OCI-M2 (cell line): ENCODE data around the gene TUBB2A.
"Not testable (repeated sequence)": the region's sequence is repeated elsewhere in the genome, so short reads cannot be mapped to it uniquely, and the experiment has no call there.

Experiments used
- DNase-seq: peaks from one replicate; lab custom pipeline; 2025; ENCODE audit not compliant: unreplicated experiment; lab: John Stamatoyannopoulos, UW

TUBB2A gene

DNA sequence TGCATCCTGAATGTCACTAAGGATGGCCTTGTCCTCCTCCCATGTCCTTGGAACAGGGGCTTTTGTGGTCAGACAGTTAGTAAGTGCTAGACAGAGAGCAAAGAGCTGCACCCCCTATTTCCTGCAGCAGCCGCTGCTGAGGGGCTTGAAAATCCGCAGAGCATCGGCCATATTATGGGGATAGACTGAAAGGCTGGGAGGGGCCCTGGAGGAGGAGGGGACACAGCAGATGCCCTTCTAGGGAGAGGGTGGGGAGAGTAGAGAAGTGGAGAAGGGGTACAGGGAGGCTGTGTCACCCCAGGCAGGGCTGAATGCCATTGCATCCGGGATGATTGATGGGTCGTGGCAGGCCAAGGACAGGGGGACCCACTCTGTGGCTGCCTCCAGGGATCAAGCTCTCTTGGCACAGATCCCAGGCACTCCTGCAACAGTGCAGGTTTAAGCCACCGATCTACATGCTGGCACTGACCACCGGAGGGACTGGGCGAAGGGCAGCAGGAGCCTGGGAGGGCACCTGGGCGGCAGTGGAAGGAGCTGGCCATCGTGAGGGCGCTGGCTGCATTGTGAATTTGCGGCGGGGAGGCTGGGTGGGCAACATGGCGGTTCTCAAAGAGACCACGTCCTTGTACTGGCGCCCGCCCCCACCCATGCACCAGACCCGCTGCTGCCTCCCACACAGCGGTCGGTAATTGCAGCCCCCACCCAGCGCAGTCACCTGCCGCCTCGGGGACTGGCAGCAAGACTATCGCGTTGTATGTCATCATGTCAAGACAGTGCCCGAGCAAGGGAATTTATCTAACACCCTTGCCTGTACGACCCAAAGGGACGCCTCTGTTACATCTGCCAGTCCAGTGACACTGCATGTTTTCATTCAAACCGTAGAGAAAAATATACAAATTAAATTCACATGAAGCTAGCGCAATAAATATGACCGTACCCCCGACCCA lies 887 bp downstream of the TUBB2A start:
- not testable (repeated sequence) for DNase-seq

DNA sequence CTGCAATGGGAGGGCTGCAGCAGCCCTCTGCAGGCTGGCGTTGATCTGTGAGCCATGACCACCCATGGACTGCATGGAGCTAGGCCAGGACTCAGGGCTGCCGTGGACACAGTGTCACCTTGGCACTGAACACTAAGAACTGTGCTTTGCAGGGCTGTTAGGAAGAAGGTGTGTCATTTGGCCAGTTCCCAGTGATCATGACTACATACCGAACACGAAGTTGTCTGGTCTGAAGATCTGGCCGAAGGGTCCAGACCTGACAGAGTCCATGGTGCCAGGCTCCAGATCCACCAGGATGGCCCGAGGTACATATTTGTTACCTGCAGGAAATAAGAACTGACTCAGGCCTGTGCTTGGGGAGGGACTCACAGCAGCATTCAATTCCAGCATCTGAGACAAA lies 1.9 kb downstream of the TUBB2A start:
- not testable (repeated sequence) for DNase-seq

DNA sequence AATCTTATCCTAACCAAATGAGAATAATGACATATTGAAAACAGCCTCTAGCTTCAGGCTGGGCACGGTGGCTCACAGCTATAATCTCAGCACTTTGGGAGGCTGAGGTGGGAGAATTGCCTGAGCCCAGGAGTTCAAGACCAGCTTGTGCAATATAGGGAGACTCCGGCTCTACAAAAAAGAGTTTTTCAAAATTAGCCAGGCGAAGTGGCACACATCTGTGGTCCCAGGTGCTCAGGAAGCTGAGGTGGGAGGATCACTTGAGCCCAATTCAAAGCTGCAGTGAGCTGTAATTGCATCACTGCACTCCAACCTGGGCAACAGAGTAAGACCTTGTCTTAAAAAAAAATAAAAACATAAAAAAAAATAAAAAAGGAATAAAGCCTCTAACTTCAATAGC lies 4.7 kb downstream of the TUBB2A start:
- DNase-seq: no peak

DNA sequence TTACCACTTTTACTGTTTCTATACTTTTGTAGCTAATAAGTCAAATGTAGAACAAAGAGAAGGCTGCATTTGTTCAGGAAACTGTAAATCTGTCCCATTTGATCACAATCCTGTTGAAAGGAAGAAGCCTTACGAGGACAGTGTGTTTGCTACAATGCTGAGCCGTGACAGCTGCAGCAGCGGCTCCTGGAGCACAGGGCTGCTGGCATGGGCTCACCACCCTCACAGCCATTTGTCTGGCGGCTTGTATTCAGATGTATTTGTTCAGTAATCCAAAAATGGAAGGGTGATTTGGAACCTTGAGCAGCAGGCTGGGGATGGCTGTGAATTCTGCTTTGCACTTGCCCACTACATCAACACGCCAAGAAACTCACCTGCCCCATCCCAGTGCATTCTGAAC lies 5.7 kb downstream of the TUBB2A start:
- DNase-seq: no peak

DNA sequence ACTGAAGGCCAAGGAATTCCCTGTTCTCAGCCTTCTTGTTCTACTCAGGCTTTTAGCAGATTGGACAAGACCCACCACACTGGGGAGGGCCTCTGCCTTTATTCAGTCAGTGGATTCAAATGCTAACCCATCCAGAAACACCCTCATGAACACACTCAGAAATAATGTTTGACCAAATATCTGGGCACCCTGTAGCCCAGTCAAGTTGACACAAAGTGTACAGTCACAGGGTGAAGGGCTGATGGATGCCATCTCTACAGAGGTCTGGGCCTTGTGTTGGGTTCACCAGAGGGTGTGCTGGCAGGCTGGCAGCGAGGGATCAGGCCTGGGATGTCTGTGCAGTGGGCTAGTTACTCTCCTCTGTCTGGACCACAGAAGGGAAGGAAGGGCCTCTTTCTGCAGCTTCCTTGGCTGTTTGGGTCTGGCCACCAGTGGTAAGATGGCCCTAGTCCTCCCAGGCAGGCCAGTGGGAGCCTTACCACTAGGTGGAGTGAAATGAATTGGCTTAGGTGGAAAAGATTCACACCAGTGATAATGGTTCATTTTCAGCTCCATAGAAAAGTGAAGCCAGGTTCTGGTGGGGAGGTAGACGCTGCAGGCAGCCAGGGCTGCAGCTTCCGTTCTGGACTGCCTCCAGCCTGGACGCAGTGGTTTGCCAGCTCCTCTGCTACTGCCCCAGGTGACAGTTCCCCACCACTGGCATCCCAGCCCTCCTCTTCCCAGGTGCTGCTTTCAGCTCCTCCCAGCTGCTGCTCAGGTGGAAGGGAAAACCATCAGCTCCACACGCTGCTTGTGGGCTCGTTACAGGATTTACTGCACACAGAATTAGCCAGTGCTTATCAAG lies 9.2 kb downstream of the TUBB2A start:
- no peak for DNase-seq

DNA sequence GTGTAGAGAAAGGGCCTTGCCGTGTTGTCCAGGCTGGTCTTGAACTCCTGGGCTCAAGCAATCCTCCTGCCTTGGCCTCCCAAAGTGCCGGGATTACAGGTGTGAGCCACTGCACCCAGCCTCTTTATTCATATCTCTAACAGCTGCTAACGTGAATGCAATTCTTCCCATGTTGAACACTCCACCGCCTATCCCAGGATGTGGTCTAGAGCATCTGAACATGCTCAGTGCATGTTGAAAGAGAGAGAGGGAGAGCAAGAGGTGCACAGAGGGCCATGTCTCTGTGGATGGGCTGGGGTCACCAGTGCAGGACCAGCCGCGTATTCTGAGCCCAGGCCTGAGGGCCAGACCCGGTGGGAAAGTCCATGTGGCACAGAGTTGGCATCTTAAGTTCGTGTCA lies 12.8 kb downstream of the TUBB2A start:
- no peak for DNase-seq

DNA sequence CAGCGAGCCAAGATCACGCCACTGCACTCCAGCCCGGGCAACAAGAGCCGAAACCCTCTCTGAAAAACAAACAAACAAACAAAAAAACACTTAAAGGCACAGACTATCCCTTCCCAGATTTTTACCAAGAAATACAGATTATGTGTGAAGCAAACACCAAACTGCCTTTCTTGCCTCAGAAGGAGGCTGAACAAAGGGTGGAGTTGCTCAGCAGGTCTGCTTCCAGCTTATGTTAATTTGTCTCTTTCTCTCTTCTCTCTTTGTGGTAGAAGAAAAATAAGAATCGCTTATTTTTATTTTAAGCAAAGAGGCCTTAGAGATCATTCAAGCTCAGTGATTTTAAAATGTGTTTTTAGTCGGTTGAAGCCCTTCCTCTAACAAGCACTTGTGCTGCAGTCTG lies 14.2 kb downstream of the TUBB2A start:
- no peak for DNase-seq

DNA sequence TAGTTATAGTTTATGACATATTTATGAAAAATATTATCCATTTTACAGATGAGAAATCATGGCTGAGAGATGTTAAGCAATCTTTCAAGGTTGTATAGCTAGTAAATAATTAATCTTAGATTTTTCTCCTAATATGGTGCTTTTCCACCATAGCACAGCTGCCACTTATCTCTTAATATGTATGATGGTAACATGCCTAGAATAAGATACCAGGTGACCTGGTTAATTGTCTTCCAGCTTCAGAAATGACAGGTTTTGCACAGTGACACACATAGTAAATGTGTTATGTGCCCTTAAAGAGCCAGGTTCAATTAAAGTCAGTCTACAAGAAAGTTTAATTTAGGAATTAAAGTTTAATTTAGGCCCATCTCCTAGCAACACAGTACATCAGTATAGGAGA lies 14.8 kb downstream of the TUBB2A start:
- DNase-seq: no peak

DNA sequence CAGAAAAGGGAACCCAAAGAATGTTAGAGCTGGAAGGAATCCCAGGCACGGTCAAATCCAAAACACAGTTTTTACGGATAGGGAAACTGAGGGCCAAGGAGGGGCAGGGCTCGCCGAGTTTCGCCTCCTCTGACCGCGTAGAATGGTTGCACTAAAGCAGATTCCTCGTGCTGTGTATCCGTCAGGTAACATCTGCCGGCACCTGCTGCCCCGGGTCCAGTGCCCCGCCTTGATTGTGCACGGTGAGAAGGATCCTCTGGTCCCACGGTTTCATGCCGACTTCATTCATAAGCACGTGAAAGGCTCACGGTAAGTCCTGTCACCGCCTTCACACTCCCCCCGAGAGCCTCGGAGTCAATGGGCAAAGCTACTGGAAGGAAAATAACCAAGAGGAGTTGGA lies 17.1 kb downstream of the TUBB2A start:
- no peak for DNase-seq

DNA sequence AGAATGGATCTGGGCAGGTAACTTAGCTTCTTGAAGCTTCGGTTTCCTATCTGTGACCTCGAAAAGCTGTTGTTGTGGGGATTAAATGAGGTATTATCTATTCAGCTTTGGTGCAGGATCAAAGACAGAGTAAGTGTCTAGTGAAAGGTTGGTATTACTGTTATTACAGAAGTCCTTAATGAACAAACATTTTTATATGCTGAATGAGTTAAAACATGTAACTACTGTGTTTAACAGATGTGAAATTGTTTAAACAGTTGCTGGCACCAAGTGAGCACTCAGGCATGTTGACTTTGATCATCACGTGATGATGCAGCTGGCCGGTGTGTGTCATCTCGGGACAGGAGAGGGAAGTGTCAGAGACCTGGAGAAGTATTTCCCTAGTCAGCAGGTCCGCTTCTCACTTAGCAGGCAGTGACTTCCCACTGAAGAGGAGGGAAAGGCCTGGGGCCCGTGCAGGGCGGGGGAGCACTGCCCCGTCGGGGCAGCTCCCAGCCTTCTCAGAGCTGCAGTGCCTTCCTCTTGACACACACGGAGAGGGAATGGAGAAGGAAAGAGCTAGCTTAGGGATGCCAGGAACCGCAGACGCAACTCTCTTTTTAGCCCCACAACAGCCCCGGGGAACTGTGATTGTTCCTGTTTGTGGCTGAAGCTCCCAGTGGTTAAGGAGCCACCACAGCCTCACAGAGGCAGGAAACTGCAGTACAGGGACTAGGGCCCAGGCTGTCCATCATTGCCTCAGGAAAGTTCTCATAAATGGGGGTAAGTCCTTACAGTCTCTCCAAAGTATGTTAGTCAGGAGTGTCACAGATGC lies 18.0 kb downstream of the TUBB2A start:
- DNase-seq: no peak

DNA sequence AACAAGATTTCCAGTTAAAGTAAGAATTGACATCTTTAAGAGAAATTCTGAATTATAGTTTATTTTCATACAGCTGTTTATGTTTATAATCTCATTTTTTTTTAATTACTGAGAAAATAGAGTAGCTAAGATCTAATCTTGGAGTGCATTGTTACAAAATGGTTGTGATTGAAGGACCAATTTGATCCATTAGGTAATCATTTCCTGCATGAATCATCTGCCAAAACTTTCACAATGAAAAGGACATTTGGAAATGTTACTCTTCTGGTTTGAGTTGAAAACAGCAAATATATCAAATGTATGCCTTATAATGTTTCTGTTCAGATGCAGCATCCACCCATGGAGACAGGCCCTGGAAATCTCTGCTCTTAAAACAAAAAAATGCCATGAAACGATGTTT lies 19.0 kb downstream of the TUBB2A start:
- DNase-seq: no peak

DNA sequence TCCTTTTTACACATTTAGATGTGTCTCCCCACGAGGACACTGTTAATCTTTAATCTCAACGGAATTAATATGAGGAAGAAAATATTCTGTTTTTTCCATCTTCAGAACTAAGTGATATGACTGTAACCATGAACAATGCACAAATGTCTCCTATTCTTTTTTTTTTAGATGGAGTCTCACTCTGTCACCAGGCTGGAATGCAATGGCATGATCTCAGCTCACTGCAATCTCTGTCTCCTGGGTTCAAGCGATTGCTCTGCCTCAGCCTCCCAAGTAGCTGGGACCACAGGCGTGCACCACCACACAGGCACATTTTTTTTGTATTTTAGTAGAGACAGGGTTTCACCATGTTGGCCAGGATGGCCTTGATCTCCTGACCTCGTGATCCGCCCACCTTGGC lies 19.5 kb downstream of the TUBB2A start:
- not testable (repeated sequence) for DNase-seq

DNA sequence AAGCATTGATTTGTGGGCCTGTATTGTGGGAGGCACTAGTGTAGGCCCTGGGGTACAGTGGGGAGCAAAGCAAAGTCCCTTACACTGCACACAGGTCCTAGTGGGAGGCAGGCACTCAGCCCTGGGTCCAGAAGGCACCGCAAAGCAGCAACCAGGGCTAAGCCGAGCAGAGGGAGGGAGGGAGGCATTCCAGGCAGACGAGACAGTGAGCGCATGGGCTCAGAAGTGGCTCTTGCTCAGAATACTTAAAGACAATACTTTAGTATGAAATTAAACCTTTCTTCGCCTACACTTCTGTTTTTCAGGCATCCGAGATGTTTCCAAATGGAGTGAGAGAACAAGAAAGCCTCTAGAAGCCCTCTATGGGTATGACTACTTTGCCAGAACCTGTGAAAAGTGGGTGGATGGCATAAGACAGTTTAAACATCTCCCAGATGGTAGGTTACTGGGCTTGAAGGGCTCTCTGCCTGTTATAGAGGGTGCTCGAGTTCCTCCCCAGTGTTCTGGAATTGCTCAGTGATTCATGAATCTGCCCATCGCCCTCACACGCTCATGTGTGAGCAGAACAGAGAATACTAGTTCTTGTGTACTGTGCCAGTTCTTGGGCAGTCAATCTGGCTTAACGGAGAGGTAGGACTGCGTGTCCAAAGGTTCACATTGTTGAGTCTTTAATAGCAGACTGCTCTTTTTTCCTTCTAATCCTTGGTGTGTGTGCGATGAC lies 20.1 kb downstream of the TUBB2A start:
- DNase-seq: no peak

DNA sequence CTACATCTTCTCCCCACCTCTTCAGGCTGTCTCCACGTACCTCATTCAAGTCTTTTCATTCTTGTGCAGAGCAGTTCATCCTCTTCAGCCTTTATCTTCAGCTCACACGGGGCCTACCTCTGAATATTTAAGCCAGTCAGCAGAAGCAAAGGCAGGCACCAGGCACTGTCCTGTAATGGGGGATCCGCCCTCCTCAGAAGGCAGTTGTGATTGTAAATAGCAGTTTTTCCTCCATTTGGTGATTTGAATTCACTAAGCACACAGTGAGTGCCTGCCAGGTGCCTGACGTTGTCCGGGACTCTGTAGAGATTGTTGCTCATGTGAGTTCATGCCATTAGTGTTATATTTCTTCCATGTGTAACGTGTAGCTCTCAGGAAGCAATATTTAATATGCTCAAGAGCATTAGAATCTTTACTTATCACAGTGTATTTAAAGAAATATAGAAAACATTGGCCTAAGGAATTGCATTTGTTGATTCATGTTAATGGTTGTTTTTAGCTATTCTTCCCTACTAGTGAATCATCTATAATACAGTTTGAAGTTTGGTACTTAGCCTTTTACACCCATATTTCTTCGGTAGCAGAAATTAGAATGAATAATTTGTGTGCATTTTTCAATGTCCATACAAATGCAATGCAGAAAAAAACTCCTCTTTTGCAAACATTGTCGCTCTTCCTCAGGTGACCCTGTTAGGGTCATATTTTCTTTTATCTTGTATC lies 20.9 kb downstream of the TUBB2A start:
- no peak for DNase-seq

DNA sequence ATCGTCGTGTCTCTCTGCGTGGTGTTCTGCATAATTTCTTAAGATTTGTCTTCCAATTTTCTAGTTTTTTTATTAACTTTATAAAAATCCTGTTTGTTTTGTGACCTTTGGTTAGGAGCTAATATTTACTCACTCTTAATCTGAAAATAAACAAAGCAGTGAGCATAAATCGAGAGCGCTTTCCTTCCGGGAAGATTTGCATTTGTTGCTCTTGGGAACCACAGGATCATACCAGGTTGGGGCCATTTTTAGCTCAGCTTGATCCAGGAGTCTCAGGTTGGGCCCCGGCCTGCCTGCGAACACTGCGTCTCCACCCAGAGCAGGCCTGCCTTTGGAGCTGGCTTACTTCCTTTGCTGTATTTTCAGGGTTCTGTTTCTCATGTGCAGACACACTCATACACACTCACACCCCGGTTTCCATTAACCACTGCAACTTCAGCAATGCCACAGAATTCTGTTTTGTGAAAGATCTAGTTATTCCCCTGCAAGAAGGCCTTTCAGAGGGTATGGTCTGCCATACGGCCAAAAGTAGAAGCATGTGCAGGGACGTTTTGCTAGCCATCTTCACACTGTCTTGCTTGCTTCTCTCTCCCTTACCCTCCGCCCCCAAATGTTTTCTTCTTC lies 21.6 kb downstream of the TUBB2A start:
- no peak for DNase-seq

DNA sequence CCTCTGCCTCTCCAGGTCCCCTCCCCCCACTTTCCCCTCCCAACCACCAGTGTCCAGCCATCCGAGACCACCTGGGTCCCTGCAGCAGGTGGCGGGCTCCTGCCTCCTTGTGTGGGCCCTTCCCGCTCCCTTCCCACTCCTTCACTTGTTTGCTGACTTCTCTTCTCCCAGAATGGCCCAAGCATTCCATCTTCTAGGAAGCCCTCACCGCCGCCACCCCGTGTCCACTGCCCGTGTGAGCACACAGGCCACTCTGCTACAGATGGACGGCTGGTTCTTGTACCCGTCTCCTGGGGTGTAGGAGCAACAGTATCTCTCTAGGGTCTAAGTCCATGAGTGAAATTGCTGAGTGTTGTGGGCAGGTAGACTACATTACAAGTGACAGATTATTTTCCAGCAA lies 23.8 kb downstream of the TUBB2A start:
- DNase-seq: no peak

DNA sequence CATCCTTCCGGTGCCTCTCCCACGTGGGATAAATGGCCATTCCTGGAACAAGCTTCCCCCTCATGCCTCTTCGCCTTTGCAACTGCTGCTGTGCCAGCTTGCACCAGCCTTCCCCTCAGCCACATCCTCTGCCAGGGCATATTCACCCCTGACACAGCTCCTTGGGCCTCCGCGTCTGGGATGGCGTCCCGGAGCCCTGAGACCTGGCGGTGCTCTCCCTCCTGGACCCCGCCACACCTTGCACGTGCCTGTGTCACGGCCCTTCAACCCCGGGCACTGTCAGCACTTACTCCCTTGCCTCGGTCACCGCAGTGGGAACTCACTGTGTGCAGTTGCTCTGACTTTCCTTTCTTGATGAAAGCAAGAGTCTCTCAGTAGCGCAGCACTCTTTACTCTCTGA lies 25.6 kb downstream of the TUBB2A start:
- no peak for DNase-seq

DNA sequence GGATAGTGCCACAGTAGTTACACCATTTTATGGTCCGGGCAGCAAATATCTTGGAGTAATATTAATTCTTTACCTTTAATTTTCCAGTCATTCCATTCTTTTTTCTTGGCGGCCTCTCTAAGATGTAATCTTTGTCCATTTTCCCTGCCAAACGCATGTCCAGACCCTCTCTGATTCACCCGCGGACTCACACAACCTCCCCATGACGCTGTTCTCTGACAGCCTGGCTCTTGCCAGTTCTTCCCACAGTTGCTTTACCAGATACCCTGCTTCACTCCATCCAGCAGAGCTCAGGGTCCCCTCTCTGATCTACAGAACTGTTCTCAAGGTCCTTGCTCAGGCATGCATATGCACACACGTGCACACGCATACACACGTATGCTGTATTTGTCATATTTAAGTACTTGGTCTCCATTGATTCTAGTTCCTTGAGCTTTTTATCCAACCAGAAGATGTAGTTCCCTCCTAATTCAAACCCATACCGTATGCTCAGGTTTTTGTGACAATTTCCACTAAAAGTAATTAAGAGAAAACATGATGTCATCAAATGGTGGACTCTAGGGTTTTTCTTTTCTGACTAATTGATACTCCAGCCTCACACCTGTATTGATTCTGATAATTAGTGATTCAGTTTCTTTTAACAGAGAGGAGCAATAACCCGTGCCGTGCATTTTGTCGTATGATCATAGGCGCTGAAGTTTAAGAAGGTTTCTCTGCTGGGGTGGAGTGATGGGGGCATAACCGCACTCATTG lies 28.8 kb downstream of the TUBB2A start:
- no peak for DNase-seq

DNA sequence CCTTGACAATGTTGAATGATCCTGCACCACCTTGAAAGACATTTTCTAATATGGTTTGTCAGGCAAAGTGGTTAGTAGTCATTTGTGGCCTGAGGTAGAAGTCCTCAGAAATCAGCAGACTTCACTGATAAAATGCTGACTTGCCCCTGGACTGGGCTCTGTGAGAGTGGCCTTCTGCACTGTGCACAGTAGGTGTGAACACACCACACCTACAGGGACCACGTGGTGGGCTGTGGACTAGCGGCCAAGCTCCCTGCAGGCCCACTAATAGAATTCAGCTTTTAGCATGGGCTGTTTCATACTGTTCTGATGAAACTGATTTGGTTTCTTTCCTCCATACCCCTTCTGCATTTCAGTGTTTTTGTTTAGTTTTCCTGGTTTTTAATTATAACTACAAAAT lies 31.5 kb downstream of the TUBB2A start:
- DNase-seq: no peak
